GM12864 (cell line): ENCODE results near the gene ITPR1.

ENCODE experiments used
- DNase-seq: peaks from one replicate; pipeline ENCODE4 v3.0.0-alpha.2; 2011; ENCODE audit warnings: low read depth
- H3K4me3 ChIP-seq: 2 replicates; pipeline ENCODE4 v1.5.1; 2011; ENCODE audit warnings: mild to moderate bottlenecking, low read depth, low read length, control low read depth
- CTCF ChIP-seq: IDR thresholded peaks from 2 replicates; pipeline ENCODE4 v1.5.1; 2011; ENCODE audit warnings: low read depth, mild to moderate bottlenecking, moderate library complexity, low read length, control low read depth, inconsistent platforms; ENCODE audit errors: missing control alignments

Gene ITPR1

GRCh38 chr3:4716266-4716665, 223.1 kb downstream of the ITPR1 start:
- TF ChIP-seq CTCF = no peak
- DNase-seq = no peak
- no peak overlapping the region for H3K4me3 ChIP-seq

GRCh38 chr3:4716706-4717362, 223.7 kb downstream of the ITPR1 start:
- TF ChIP-seq CTCF = no peak
- no peak for DNase-seq

GRCh38 chr3:4717363-4717740, 224.2 kb downstream of the ITPR1 start:
- no peak for TF ChIP-seq CTCF
- no peak for DNase-seq
- no peak overlapping the region for H3K4me3 ChIP-seq

More at GRCh38 chr3:4716706-4717362, 223.7 kb downstream of the ITPR1 start:
- no peak overlapping the region for H3K4me3 ChIP-seq

- H3K4me3 ChIP-seq = no peak overlapping the region
- no peak for DNase-seq
- no peak for TF ChIP-seq CTCF
Measured at GRCh38 chr3:4718179-4718736, 225.1 kb downstream of the ITPR1 start.

GRCh38 chr3:4719046-4719501, 225.9 kb downstream of the ITPR1 start:
- no peak for DNase-seq
- H3K4me3 ChIP-seq = no peak overlapping the region
- no peak for TF ChIP-seq CTCF

- H3K4me3 ChIP-seq = no peak overlapping the region
- TF ChIP-seq CTCF = peak; percentile 47
- DNase-seq = no peak
Measured at GRCh38 chr3:4720316-4721075, 227.3 kb downstream of the ITPR1 start.
